ENCODE data around the gene IFITM2.

IFITM2 gene

GRCh38 chr11:282171-282570 is 25.4 kb upstream of the IFITM2 start:
- DNase-seq = no peak

GRCh38 chr11:282630-283360 is 24.8 kb upstream of the IFITM2 start:
- no peak for DNase-seq

- DNase-seq = no peak
Observed at GRCh38 chr11:283405-284104, 24.1 kb upstream of the IFITM2 start.

- DNase-seq = no peak
Observed at GRCh38 chr11:284105-285020, 23.3 kb upstream of the IFITM2 start.

- DNase-seq = no peak
Observed at GRCh38 chr11:285021-285893, 22.4 kb upstream of the IFITM2 start.

- no peak for DNase-seq
Observed at GRCh38 chr11:285894-286220, 21.8 kb upstream of the IFITM2 start.

GRCh38 chr11:286977-287820 is 20.4 kb upstream of the IFITM2 start:
- DNase-seq = peak; percentile 71 to 78

- peak in 1 of 2 donors; percentile 66 for DNase-seq
Observed at GRCh38 chr11:287821-288477, 19.7 kb upstream of the IFITM2 start.

GRCh38 chr11:288478-289397 is 18.9 kb upstream of the IFITM2 start, which contains the start of gene PGGHG:
TSS of gene PGGHG (plus strand) at chr11:289126. CDS start at chr11:289817, 691 bp downstream.
- DNase-seq = peak; percentile 52 to 71

GRCh38 chr11:289398-289711 is 18.3 kb upstream of the IFITM2 start:
- no peak for DNase-seq

- DNase-seq = no peak
Observed at GRCh38 chr11:289712-290620, 17.6 kb upstream of the IFITM2 start.

- DNase-seq = no peak
Observed at GRCh38 chr11:290621-291231, 16.9 kb upstream of the IFITM2 start.

GRCh38 chr11:291281-292210 is 16.1 kb upstream of the IFITM2 start:
- no peak for DNase-seq

GRCh38 chr11:292211-293121 is 15.2 kb upstream of the IFITM2 start:
- DNase-seq = no peak

GRCh38 chr11:293271-293851 is 14.3 kb upstream of the IFITM2 start:
- DNase-seq = no peak

Data from CD4-positive, alpha-beta T cell treated with Interferon alpha-2 for 1 hour (primary cell).